GM18858 (cell line): ENCODE data around the gene HVCN1.

ENCODE experiments used
- ATAC-seq: cut with Tn5 transposase; IDR thresholded peaks from one replicate; pipeline ENCODE4 v1.9.1; 2021; ENCODE audit not compliant: unreplicated experiment

Gene HVCN1

DNA sequence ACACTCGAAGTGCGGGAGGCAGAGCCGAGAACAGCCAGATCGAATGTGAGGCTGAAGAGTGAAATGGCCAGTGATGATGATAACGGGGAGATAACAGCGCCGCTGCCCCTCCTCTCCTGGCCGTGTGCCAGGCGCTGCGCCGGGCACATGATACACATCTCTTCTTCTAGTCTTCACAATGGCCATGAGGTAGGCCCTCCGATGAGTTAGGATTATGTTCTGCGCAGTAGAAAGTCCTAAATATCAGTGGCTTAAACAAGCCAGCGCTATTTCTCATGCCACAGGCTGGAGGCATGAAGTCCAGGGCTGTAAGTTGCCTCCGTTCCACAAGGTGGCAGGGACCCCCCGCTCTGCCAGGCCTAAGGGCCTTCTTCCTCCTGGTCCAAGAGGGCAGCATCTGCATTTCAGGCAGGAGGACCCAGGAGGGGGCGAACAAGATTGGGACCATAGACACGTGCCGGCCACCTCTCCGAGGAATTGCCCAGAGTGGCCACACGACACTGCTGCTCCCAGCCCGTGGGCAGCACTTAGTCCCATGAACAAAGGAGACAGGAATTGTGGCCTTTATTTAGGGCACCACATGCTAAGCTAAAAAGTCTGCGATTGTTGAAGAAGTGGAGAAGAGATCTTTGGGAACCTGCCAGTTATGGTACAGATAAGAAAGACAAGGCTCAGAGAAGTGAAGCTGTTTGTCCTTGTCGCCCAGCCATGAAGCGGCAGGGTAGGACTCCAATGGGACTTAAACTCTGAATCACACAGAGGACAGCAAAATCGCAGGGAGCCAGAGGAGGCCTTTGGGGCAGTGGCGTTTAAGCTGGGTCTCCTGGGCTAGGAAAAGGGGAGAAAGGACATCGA, 10.9 kb upstream of the HVCN1 start:
- no peak for ATAC-seq

DNA sequence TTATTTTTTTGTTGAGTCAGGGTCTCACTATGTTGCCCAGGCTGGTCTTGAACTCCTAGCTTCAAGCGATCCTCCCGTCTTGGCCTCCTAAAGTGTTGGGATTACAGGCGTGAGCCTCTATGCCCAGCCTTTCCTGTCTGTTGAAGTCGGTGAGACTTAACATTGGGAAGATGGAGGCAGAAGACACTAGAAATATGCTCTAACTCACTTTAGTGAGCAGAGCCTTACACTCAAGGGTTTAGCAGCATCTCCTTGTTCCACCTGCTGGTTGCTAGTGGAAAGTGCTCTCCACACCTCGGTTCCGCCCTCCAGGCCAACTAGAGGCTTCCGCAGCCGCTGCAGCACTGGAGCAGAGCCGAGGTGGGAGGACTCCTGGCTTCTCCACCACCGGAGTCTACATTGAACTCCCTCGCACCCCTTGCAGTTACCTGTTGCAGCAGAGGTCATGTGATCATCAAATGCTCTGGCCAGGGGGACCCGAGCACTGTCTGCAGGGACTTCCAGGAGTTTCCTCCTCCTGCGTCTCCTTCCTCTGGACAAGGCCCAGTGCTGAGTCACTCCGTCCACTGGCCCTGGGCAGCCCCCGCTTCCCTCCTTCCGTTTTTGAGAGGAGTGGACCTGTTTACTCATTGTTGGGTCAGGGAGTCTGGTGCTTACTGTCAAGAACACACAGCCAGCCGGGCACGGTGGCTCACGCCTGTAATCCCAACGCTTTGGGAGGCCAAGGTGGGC, 9.4 kb upstream of the HVCN1 start:
- ATAC-seq = peak; percentile 55

DNA sequence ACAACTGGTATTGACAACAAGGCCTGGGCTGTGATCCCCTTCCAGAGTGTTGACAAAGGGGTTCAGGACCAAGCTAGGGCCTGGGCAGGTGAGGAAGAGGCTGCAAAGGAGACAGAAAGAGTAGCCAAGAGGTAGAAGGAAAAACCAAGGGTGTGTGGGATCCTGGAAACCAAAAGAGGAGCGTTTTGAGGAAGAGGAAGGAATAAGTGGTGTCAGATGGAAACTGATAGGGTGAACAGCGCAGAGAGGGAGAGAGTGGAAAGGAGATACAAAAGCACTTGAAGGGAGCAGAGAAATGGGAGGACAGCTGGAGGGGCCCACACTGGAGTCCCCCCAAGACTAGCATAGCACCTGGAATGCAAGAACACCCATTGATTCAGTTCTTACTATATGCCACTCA, 8.3 kb upstream of the HVCN1 start:
- ATAC-seq = no peak

DNA sequence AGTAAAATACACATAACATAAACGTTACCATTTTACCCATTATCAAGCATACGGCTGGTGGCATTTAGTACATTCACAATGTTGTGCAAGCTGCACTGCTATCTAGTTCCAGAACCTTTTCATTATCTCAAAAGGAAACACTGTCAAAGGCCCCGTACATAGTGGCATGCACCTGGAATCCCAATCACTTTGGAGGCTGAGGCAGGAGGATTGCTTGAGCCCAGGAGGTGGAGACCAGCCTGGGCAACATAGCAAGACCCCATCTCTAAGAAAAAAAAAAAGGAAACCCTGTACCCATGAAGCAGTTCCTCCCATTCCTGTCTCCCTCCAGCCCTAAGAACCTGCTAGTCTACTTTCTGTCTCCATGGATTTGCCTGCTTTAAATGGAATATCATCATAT, 7.4 kb upstream of the HVCN1 start:
- ATAC-seq = no peak

DNA sequence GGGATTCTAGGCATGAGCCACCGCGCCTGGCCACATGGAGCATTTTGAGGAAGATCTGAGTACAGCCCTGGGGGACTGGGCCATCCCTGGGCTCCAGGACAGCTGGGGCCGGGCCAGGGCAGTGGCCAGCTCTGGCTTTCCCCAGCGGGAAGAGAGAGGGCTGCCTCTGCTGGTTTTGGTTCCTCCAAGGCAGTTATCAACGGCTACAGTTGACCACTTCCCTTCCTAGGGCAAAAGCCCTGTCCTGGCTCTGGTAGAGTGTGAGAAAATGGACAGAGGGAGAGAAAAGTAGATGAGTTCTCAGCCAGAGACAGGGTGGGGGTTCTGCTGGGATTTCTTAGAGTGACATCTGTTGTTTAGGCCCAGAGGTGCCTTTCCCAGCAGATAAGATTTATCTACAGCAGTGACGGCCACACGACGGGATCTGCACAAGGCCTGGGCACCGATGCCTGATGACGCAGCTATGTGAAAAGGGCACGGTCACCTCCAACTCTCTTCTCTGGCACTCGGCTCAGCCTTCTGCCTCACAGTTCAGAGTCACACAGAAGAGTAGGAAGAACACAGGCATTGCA, 5.5 kb upstream of the HVCN1 start:
- no peak for ATAC-seq

DNA sequence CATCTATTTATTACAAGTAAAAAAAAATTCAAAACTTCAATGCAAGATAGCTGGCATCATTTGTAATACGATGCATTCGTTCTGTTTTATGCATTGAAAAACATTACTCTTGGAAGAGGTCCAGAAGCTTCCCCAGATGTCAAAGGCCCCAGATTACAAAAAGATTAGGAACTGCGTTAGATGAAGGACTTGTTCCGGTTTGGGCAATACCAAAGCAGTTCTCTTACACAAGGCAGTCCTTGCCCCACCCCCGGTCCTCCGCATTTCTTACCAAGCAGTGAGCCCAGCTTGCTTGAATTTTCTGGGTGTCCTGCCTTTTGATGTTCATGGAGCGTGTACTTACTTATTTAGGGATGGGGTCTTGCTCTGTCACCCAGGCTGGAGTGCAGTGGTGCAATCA, 4.8 kb upstream of the HVCN1 start:
- no peak for ATAC-seq

DNA sequence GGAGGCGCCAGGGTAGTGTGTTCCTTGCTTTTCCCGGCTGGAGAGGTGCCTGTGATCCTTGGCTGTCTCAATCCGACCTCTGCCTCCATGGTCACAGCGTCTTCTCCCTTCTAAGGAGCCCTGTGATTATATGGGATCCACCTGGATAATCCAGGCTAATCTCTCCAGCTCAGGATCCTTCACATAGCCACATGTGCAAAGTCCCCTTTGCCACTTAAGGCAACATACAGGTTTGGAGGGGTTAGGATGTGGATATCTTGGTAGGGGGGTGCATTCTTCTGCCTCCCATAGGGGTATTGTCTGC, 1.2 kb upstream of the HVCN1 start:
- ATAC-seq = no peak

DNA sequence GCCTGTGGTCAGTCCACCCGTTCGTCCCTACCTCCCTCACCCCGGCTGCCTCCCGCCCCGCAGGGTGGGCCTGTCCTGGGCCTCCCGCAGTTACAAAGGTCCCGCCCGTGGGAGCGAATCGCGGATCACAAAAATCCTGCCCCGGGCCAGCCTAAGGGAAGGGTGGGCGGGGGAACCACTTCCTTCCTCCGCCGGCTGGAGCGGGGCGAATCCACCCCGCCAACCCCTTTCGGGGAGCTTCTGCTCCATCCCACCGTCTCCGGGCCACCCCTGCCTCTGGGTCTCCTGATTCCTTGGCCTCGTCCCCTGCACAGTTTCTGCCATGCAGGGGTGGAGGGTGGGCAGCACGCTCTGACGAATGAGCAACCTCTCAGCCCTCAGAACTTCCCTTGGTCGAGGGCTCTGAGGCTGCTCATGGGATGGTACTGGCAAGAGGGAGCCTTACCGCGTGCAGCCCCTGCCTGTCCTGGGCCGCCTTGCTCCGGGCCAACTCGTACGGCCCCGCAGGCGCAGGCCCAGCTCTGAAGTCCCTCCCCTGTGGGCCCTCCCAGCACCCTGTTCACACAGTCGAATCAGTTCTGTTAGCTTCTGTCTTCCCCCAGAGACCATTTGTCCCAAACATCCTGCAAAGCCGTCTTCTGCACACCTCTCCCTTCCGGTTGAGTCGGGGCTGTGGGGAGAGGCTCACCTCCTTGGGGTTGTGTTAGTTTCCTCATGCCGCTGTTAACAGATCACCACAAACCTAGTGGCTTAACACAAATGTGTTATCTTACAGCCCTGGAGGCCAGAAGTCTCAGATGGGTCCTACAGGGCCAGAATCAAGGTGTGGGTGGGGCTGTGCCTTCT, 589 bp upstream of the HVCN1 start:
- ATAC-seq = peak; percentile 33

DNA sequence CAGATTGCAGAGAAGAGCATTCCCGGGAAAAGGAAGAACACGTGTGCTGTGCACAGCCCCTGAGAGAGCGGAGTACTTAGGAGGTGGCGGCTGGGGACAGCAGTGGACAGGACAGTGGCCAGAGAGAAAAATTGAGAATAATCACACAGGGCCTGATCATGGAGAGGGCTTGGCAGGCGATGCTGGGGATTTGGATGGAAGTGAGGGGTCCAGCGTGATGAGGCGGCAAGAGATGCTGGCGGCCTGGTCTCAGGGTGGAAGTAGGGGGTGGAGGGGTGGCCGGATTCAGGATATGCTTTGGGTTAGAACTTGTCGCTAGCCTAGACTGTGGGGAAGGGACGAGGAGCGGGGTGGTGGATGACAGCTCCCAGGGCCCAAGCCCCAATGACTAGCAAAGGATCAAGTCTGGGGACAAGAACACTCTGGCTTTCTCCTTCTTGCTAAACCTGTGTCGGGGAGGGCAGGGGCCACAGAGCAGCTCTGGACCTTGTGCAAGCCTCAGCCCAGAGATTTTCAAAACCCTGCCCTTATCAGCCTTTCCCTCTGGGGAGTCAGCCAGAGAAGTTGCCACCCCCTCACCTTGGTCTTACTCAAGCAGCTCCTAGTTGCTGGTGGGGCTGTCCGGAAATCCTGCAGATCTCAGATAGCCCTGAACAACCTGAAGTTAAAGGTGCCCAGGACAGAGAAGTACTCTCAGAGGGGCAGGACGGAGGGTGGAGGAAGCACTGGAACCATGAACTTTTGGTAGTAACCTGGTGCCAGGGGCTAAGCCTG, 1.3 kb downstream of the HVCN1 start:
- ATAC-seq = no peak

DNA sequence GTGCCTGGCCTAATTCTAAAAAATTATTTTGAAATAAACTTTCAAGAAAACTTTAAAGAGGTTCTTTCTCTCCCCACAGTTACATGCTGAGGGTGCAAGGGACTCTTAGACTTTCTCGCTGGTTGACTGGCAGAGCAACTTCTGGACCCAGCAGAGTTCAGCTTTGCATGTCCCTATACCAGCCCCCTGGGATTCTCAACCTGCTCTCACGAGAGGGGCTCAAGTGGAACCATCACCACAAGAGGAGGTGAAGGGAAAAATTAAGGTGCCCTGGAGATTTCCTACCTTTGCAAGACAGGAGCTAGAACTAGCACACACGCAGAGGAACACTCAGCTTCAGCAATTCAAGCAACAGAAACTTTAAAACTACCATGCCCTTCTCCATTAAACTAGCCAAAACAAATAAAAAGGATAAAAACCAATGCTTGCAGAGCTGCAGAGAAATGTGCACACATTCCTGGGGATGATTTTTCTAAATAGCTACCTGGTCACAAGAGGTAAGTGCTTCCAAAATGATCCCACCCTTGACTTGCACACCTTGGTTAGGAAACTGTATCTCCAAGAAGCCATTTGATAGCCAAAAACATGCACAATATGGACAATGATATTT, 2.5 kb downstream of the HVCN1 start:
- ATAC-seq = no peak

DNA sequence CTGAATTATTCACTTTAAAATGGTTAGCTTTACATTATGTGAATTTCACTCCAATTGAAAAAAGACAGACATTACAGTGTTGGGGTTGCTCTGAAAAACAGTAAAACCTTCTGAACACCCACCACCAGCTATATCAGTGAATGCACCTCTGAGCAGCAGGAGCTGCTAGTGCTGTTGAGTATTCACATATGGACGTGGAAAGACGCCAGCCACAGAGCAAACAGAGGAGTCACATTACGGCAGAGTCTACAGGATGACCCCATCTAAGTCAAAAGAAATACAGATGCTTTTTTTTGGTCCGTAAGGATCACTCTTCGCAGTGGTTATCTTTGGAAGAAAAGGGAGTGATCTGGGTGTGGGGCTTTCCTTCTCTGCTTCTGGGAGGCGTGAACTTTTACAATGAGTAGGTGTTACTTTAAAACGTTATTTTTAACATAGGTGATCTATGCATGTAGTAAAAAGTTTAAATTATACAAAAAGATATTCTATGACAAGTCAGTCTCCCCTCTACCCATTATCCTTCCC, 4.5 kb downstream of the HVCN1 start:
- ATAC-seq = no peak

DNA sequence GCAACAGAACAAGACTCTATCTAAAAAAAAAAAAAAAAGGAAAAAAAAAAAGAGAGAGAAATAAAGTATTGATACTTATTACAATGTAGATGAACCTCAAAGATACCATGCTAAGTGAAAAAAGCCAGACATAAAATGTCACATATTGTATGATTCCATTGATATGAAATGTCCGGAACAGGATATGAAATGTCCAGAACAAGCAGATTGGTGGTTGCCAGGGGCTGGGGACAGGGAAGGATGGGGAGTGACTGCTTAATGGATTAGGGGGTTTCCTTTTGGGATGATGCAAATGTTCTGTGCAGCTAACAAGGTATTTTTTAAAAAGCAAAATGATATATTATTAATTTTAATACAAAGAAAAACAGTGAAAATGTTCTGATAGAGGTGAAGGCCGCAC, 5.0 kb downstream of the HVCN1 start:
- ATAC-seq = no peak

DNA sequence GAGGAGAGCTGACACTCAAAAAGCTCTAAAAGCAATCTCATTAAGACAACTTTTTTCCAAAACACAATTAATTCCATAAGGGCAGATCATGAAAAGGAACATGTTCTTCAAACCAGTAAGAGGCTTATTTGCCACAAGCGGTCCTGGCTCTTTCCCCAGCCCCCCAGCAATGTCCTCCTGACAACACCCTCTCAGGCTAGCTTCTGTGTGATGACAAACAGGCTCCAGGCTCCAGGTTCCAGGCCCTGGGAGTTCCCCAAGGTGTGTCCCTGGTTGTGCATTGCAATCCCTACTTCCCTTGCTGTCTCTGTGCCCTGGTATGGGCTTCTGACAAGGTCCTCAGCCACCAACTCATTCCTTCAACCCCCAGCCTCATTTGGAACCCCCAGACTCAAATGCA, 8.9 kb downstream of the HVCN1 start:
- ATAC-seq = no peak

DNA sequence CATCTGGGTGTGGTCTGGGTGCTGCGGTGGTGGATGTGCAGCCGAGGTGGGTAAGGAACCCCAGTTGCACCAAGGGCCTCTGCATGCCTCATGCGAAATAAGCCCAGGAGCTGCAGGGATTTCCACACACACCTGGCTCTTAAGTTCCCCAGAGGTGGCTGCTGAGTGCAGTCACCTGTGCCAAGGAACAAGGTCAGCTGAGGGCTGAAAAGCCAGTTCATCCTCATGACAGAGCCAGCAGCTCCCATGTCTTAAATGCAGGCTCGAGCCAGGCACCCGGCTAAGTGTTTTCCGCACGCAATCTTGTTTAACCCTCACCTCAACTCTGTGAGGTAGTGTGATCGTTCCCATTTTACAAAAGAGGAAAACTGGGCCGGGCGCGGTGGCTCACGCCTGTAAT, 9.7 kb downstream of the HVCN1 start:
- no peak for ATAC-seq

DNA sequence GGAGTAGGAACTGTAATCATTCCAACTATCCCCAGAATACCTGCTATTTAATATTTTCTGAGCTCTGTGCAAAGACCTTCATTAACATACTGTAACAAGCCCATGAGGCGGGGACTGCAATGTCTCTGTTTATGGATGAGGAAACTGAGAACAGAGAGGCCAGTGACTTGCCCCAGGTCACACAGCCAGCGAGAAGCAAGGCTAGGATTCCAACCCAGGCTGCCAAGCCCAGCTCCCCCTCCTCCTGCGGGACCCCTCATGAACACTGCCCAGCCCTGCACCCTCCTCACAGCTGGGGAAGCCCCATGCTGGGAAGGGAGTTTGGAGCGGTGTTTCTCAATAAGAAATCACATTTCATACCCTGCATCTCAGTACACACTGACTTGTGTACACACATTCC, 10.9 kb downstream of the HVCN1 start:
- no peak for ATAC-seq

DNA sequence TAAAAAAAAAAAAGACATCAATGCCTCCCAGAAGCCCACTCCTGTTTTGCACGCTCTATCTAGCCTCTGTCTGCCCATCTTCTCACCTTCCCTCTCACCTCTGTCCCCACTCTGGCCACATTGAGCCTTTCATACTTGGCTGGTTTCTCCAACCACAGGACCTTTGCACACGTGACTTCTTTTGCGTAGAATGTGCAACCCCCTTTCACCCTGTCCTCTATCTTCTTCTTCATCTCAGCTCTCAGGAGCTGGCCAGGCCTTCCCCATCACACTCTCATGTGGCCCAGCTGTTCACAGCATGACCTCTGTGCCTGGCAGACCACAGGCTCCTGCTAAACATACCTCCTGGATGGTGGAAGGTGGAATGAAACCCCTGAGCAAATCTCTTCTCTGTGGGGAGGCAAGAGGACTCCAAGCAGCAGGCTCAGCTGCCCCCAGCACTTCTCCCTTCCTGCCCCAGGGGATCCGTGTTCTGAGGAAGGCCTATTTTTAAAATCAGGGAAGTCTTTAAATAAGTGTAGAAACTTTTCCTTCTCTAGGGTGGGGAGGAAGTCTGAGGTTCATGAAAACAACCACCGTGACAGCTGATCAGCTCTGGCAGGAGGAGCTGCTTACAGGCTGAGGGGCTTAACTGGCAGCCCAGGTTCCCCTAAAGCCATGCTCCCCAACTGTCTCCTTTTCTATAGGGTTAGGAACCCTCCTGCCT, 11.6 kb downstream of the HVCN1 start:
- peak; percentile 51 for ATAC-seq

DNA sequence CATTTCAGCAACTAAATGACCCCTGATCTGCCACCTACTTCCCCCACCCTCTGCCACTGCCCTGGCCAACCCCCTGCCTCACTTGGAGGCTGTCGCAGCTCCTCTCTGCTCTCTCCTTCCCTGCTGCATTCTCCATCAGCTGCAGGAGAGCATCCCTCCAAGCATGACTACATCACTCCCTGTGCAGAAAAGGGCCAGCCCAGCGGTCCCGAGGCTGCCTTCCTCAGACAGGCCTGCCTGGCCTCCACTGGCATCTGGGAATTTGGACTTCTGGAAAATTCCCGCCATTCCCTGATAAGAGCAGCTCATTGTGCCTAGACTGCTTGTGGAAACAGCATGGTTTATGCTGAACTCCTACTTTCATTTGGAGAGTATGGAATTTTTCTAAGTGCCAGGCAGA, 12.7 kb downstream of the HVCN1 start:
- no peak for ATAC-seq

DNA sequence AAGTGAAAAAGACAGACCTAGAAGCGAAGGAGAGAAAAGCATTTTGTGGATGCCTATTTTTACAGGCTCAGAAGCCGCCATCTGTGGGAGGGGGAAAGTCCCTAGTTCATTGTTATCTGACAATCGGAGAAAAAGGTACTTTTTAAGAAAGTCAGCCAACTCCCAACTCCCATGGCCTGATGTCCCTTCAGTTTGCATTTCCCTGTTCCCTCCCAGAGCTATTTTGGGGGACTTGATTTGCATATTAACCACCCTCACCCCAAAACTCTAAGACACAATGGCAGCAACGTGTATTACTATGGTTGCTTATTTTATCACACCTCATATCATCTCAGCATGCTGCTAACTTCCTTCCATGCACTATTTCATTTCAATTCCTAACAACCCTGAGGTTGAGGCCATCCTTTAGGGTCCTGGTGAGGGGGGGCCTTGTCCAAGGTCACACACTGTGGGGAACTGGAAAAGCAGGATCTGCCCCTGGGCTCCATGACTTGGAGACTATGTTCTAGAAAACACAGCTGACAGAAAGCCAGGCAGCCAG, 18.7 kb downstream of the HVCN1 start:
- no peak for ATAC-seq

DNA sequence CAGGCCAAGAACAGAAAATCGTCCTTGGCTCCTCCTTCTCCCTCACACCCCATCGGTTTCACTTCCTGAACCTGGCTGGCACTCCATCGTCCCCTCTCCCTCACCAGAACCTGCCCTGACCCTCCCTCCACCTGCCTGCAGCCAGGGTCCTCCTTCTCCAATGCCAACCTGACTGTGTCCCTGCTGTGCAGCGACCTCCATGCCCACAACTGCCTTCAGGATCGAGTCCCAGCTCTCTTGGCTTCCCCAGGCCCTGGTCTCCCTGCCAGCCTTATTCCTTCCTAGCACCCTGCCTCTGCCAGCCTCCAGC, 19.8 kb downstream of the HVCN1 start:
- ATAC-seq = no peak
